ENCODE results near the gene LRRK1. TPM values are rescaled to one million over a fixed set of nuclear protein-coding genes. Genes with fewer than 3 reads are reported as not detected.
"Not testable (repeated sequence)": the region's sequence is repeated elsewhere in the genome, so short reads cannot be mapped to it uniquely, and the experiment has no call there.

The LRRK1 gene
- total RNA-seq, 2 donors from 2014 or later = 1.5 to 2.1 TPM

DNA sequence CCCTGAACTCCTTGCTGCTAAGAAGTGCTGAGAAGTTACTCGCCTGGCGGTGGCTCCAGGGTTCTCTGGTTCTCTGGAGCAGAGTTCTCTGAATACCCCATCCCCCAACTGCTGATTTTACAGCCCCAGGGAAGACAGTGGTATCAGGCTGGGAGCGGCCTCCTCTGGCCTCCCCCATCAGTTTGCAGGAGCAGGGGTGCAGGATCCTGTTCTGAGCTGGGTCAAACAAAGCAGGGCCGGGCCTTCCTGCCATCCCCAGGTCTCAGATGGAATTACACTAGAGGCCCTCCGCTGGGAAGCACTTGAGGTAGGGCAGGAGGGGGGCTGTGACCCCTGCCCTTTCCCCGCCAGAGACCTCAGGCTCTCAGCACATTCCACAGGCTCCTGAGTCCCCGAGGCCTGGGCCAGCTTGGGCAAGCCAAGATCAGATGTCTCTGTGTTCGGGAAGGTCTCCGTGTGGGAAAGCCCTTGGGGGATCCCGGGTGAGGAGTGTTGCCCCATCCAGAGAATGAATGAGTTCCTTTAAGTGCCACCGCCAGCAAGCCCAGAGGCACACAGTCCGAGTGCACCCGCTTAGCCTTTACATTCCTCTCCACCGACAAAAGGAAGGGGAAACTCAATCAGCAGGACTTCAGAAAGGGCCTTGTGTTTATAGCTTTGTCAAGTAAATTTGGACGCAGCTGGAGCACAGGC, 149.9 kb downstream of the LRRK1 start:
- H3K9me3 ChIP-seq (ENCODE audit: control insufficient read depth, low read length, poor library complexity, severe bottlenecking) = no peaks in the 10 kb centered on the region
- DNase-seq (no peak), ATAC-seq (no peak)
- Mint-ChIP-seq H3K36me3 (ENCODE audit: low read depth) (peaks cover 5% of the 10 kb centered on the region), H3K27me3 (peaks cover 16% of the 10 kb centered on the region), H3K4me1 (peaks cover 3% of the 10 kb centered on the region), H3K27ac (no peak overlapping the region), H3K4me3 (no peak overlapping the region)

DNA sequence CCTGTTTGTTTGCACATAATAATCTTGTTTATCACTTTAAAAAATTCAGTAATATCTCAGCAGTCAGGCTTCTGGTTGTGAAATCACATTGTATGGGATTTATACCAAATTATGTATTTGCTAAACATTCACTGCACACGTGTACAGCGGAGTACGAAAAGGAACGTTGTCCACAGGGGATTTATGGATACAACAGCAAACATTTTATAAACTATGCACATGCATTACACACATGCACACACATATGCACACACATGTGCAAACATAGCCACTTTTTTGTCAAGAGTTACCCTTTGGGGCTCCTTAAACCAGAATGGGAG, 150.5 kb downstream of the LRRK1 start:
- ATAC-seq = no peak
- no peak for DNase-seq
- Mint-ChIP-seq H3K36me3 (ENCODE audit: low read depth) (peaks cover 6% of the 10 kb centered on the region), H3K4me3 (no peak overlapping the region), H3K27ac (no peak overlapping the region), H3K4me1 (peaks cover 3% of the 10 kb centered on the region), H3K27me3 (peaks cover 20% of the 10 kb centered on the region)
- no peaks in the 10 kb centered on the region for H3K9me3 ChIP-seq (ENCODE audit: control insufficient read depth, low read length, poor library complexity, severe bottlenecking)

DNA sequence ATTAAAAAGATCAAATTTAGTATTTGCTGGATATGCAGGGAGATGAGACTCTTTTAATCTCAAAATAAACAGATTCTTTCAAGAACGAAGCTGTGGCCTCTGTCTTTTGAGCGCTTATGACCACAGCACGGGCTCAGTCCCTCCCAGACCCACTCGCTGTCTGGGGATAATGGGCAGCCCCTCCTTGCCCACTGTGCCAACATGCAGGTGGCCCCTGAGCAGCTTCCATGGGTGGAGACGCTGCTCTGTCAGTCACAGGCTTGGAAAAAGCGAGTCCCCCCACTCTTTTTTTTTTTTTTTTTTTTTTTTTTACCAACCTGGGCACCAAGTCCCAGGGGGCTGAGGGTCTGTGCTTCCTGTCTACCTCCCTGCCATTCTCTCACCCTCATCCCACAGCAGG, 150.9 kb downstream of the LRRK1 start:
- no peak for DNase-seq
- Mint-ChIP-seq H3K4me1 (peaks cover 3% of the 10 kb centered on the region), H3K27me3 (peaks cover 20% of the 10 kb centered on the region), H3K27ac (no peak overlapping the region), H3K36me3 (ENCODE audit: low read depth) (peaks cover 6% of the 10 kb centered on the region), H3K4me3 (no peak overlapping the region)
- ATAC-seq = no peak
- no peaks in the 10 kb centered on the region for H3K9me3 ChIP-seq (ENCODE audit: control insufficient read depth, low read length, poor library complexity, severe bottlenecking)

DNA sequence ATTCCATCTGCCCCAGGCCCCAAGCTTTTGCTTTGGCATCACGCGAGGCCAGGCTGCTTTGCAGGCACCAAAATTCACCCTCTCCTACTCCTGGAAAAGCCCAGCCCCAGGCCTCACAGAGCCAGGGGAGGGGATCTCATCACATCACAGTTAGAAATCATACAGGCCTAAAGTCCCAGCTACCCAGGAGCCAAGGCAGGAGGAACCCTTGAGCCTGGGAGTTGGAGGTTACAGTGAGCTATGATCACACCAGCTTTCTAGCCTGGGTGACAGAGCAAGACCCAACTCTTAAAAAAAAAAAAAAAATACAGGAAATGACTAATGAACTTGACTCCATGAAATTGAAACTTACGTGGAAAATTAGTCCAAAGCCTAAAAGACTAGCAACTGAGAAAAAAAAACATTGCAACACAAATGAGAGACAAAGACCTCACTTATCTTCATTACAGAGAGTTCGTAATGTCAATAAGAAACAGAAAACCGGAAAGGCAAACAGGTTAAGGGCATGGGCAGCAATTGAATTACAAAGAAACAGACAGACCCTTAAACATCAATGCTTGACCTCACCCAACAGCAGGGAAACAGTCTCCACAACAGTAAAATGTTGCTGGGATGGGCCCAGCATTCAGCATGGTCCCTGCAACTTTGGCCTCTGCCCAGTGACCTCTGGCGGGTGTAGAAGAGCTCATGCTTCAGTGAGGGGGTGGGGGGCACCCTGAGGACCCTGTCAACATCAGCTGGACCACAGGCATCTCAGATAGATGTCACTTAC, 151.5 kb downstream of the LRRK1 start:
- no peaks in the 10 kb centered on the region for H3K9me3 ChIP-seq (ENCODE audit: control insufficient read depth, low read length, poor library complexity, severe bottlenecking)
- peaks cover 22% of the 10 kb centered on the region for H3K27me3 Mint-ChIP-seq
- ATAC-seq (no peak), DNase-seq (no peak)
- no peak overlapping the region for H3K4me3 Mint-ChIP-seq
- peaks cover 8% of the 10 kb centered on the region for H3K36me3 Mint-ChIP-seq (ENCODE audit: low read depth)
- no peak overlapping the region for H3K27ac Mint-ChIP-seq
- peaks cover 3% of the 10 kb centered on the region for H3K4me1 Mint-ChIP-seq

DNA sequence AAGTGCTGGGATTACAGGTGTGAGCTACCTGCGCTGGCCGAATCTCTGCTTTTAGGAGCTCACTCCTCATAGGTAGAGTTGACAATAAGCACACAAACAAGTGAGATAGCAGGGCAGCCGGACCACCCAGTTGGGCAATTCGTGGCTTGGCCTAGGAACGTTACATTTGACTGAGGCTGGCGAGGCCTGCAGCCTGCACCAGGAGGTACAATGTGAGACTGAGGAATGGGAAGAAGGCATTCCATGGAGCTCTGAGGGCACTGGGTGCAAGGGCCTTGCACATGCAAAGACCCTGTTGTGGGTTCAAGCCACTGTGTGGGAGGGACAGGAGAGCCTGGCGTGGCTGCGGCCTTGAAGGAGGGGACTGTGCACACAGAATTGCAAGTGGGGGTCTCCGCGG, 152.5 kb downstream of the LRRK1 start:
- Mint-ChIP-seq H3K36me3 (ENCODE audit: low read depth) (peaks cover 8% of the 10 kb centered on the region), H3K27ac (no peak overlapping the region), H3K4me3 (no peak overlapping the region), H3K4me1 (peaks cover 3% of the 10 kb centered on the region), H3K27me3 (peaks cover 30% of the 10 kb centered on the region)
- no peaks in the 10 kb centered on the region for H3K9me3 ChIP-seq (ENCODE audit: control insufficient read depth, low read length, poor library complexity, severe bottlenecking)
- ATAC-seq (no peak), DNase-seq (no peak)

DNA sequence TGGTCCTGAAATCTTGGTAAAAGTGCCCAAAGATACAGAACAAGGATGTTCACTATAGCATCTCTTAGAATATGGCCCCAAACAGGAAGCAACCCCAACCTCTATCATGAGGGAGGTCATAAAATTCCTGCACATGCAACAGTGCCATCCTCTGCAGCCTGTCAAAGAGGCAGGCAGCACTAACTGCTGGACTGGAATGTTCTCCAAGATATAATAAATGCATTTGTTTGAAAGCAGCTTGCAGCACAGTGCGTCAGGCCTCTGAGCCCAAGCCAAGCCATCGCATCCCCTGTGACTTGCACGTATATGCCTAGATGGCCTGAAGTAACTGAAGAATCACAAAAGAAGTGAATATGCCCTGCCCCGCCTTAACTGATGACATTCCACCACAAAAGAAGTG, 153.1 kb downstream of the LRRK1 start:
- not testable (repeated sequence) for DNase-seq; H3K27ac Mint-ChIP-seq; ATAC-seq; H3K4me1 Mint-ChIP-seq; H3K36me3 Mint-ChIP-seq (ENCODE audit: low read depth); H3K9me3 ChIP-seq (ENCODE audit: control insufficient read depth, low read length, poor library complexity, severe bottlenecking); H3K4me3 Mint-ChIP-seq
- H3K27me3 Mint-ChIP-seq = peaks cover 30% of the 10 kb centered on the region

DNA sequence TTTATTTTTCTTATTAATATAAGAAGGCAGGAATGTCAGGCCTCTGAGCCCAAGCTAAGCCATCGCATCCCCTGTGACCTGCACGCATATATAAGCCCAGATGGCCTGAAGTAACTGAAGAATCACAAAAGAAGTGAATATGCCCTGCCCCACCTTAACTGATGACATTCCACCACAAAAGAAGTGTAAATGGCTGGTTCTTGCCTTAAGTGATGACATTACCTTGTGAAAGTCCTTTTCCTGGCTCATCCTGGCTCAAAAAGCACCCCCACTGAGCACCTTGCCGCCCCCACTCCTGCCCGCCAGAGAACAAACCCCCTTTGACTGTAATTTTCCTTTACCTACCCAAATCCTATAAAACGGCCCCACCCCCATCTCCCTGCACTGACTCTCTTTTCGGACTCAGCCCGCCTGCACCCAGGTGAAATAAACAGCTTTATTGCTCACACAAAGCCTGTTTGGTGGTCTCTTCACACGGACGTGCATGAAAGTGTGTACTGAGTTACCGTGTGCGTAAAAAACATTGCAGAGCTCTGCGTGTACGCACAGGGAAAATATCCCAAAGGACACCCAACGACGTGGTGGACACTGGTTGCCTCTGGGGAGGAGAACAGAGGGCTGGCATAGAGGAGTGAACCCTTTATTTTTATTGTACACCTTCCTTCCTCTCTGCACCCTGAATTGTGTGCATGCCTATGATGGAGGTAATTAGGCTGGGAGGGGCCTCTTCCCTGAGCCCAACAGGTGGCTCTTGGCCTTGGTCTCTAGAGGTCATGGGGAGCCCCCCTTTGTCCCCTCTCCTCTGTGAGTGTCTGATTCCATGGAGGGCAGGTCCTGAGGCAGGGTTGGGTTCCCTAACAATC, 158.9 kb downstream of the LRRK1 start:
- not testable (repeated sequence) for DNase-seq; H3K9me3 ChIP-seq (ENCODE audit: control insufficient read depth, low read length, poor library complexity, severe bottlenecking); H3K4me1 Mint-ChIP-seq; H3K36me3 Mint-ChIP-seq (ENCODE audit: low read depth); ATAC-seq; H3K27ac Mint-ChIP-seq; H3K4me3 Mint-ChIP-seq
- peaks cover 46% of the 10 kb centered on the region for H3K27me3 Mint-ChIP-seq

DNA sequence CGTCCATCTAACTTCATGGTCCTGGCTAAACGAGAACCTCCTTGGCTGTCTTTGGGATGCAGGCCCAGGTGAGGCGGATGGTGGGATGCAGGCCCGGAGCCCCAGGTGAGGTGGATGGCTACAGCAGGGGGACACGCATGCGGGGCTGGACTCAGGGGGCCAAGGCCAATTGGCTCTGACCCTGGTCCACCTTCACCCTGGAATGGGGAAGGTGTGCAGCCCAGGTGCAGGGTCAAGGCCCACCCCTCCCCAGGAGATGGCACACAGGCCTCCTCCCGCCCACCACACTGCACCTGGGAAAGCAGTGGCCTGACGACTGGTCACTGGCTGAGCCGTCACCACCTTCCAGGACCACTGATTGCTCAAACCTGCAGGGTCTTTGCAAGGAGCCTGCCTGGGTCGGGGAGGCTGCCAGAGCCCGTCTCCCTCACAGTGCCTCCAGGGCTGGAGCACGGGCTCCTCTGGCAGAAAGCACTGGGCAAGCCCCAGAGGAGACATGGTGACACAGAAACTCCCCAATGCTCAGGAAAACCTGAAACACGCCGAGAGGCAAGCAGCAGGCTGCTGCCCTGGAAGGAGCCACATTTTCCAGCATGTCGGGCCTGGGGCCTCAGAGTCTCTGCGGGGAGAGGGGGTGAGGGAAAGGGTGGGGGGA, 159.6 kb downstream of the LRRK1 start:
- Mint-ChIP-seq H3K4me1 (peaks cover 2% of the 10 kb centered on the region), H3K27ac (no peak overlapping the region), H3K27me3 (peaks cover 39% of the 10 kb centered on the region), H3K36me3 (ENCODE audit: low read depth) (peaks cover 6% of the 10 kb centered on the region), H3K4me3 (no peak overlapping the region)
- ATAC-seq (no peak), DNase-seq (no peak)
- H3K9me3 ChIP-seq (ENCODE audit: control insufficient read depth, low read length, poor library complexity, severe bottlenecking) = no peaks in the 10 kb centered on the region

DNA sequence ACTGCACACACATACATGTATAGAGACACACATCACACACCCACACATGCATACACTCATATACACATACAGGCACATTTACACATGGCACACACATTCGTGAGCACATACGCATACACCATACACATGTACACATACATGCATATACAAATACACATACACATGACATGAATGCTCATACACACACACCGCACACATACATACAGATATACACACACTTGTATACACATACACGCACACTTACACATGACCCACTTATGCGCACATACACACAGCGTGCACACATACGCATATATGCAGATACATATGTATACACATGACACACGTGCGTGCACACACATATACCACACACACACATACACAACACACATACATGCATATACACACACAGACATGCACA, 162.7 kb downstream of the LRRK1 start:
- H3K4me1 Mint-ChIP-seq = no peaks in the 10 kb centered on the region
- H3K9me3 ChIP-seq (ENCODE audit: control insufficient read depth, low read length, poor library complexity, severe bottlenecking) = no peaks in the 10 kb centered on the region
- H3K27ac Mint-ChIP-seq = no peak overlapping the region
- H3K4me3 Mint-ChIP-seq = no peak overlapping the region
- ATAC-seq (no peak), DNase-seq (no peak)
- peaks cover 22% of the 10 kb centered on the region for H3K27me3 Mint-ChIP-seq
- H3K36me3 Mint-ChIP-seq (ENCODE audit: low read depth) = no peaks in the 10 kb centered on the region

DNA sequence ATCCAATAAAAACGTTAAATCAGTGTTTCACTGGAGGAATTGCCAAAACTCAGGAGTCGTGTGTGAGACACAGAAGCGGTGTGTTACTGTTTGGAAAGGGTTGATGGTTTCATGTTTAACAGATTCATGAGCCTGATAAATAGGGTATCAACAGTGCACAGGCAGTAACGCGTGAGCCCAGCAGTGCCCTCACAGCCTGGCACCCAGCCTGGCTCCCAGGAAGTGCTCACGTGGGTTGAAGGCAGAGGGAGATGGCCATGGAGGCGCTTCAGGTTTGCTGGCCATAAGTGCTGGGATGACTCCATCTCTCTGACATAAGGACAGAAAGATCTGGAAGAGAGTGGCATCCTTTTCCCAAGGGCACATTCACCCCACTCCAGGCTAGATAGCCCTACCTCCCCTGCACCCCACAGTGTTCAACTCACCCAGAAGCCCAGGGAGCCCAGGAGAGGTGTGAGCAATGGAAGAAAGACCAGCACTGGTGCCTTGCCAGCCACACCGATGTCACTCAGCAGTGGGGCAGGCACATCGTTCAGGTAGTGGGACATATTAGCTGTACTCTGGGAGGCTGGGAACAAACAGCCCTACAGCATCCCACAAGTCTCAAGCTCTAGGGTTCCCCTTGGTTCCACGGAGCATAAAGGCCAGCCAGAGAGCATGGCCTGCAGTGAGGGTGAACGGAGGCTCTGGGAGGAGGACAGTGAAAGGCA, 164.3 kb downstream of the LRRK1 start:
- no peaks in the 10 kb centered on the region for H3K9me3 ChIP-seq (ENCODE audit: control insufficient read depth, low read length, poor library complexity, severe bottlenecking)
- H3K36me3 Mint-ChIP-seq (ENCODE audit: low read depth) = no peaks in the 10 kb centered on the region
- ATAC-seq (no peak), DNase-seq (no peak)
- H3K4me3 Mint-ChIP-seq = no peak overlapping the region
- no peaks in the 10 kb centered on the region for H3K4me1 Mint-ChIP-seq
- no peak overlapping the region for H3K27ac Mint-ChIP-seq
- H3K27me3 Mint-ChIP-seq = peaks cover 26% of the 10 kb centered on the region

DNA sequence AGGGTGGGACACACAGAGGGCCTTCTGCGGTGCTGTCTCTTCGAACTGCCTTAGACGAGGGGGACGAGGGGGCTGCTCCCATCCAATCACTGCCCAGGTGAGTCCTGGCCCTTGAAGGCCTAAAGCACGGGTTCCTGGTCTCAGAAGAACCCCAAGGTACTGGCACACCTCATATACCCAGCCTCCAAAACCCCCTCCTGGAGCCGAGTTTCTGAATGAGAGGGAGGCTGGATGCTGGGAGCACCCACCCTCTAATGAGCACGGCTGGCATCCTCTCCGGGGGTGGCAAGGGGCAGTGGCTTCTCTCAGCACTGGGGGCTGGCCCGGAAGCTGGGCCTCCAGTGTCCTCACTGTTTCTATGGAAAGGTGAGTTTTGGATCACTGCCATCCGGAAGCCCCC, 165.6 kb downstream of the LRRK1 start:
- ATAC-seq (no peak), DNase-seq (no peak)
- Mint-ChIP-seq H3K27ac (no peak overlapping the region), H3K4me1 (peaks cover 3% of the 10 kb centered on the region), H3K27me3 (peaks cover 26% of the 10 kb centered on the region), H3K36me3 (ENCODE audit: low read depth) (peaks cover 2% of the 10 kb centered on the region), H3K4me3 (no peak overlapping the region)
- no peaks in the 10 kb centered on the region for H3K9me3 ChIP-seq (ENCODE audit: control insufficient read depth, low read length, poor library complexity, severe bottlenecking)

DNA sequence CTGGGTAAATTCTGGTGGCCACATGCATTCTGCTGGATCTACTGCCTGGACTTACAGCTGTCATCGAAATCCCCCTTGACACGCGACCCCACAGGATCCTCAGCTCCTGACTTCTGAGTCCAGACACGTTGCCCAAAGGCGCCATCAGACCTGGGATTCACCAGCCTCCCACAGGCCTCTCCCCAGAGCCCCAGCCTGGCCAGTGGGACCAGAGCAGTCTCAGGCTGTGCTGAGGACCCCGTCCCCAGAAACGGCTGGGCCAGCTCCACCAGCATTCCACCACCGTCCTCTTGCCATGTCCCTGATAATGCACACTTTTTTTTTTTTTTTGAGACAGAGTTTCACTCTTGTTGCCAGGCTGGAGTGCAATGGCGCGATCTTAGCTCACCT, 166.1 kb downstream of the LRRK1 start:
- DNase-seq = no peak
- H3K4me1 Mint-ChIP-seq = peaks cover 3% of the 10 kb centered on the region
- no peak for ATAC-seq
- no peaks in the 10 kb centered on the region for H3K9me3 ChIP-seq (ENCODE audit: control insufficient read depth, low read length, poor library complexity, severe bottlenecking)
- no peak overlapping the region for H3K4me3 Mint-ChIP-seq
- no peak overlapping the region for H3K27ac Mint-ChIP-seq
- H3K27me3 Mint-ChIP-seq = peaks cover 21% of the 10 kb centered on the region
- H3K36me3 Mint-ChIP-seq (ENCODE audit: low read depth) = peaks cover 2% of the 10 kb centered on the region

Measured in T-helper 17 cell (primary cell).